ENCODE results near the gene STAP2.

GRCh38 chr19:4313847-4314490, 24.7 kb downstream of the STAP2 start:
- TF ChIP-seq POLR2AphosphoS5 (IDR thresholded peaks at IDR 0.05) = no peak
- no peak for TF ChIP-seq CTCF (IDR thresholded peaks at IDR 0.05)

All from suprapubic skin (tissue), 3 donors.